Occipital lobe (tissue), 3 donors: ENCODE data around the gene MMP13. TPM values are rescaled to one million over a fixed set of nuclear protein-coding genes. Genes with fewer than 3 reads are reported as not detected.
"Not testable (repeated sequence)": the region's sequence is repeated elsewhere in the genome, so short reads cannot be mapped to it uniquely, and the experiment has no call there.

Experiments used
- DNase-seq: peaks from one replicate; lab custom pipeline; 2025; lab: John Stamatoyannopoulos, UW
- small RNA-seq: library from RNA; depleted of rRNA; stranded (forward); fragments of <200 nt; gene quantifications from one replicate; pipeline ENCODE3, GENCODE V24; 2014
- total RNA-seq: library from RNA; depleted of rRNA; stranded (reverse); fragments of >200 nt; gene quantifications from one replicate; pipeline ENCODE4 v1.2.3, GENCODE V29; 2014

Gene MMP13
- total RNA-seq, 1 donor from 2014 or later = not detected

- not testable (repeated sequence) for DNase-seq
These were observed 51.6 kb downstream of the MMP13 start for GRCh38 chr11:102903895-102904294.

- DNase-seq = no peak
These were observed 55.2 kb downstream of the MMP13 start for GRCh38 chr11:102900346-102900745.

Small RNA genes lying within 50 kb of the gene (small RNA-seq; reads per million reads assigned to genes)
- not detected for gene RNU7-159P

Other genes with a start within 250 kb of the MMP13 start
- not detected for gene MMP27, start 250.0 kb downstream of the MMP13 start, total RNA-seq
- gene MMP8, start 230.8 kb downstream of the MMP13 start, total RNA-seq = 0.16 TPM
- not detected for gene MMP10, start 175.1 kb downstream of the MMP13 start, total RNA-seq
- gene MMP1, start 157.6 kb downstream of the MMP13 start, total RNA-seq = not detected
- not detected for gene MMP3, start 112.1 kb downstream of the MMP13 start, total RNA-seq
- not detected for gene MMP12, start 80.8 kb downstream of the MMP13 start, total RNA-seq
- 51.8 TPM for gene DCUN1D5, start 136.4 kb upstream of the MMP13 start, total RNA-seq
- 94.1 TPM for gene DYNC2H1, start 153.7 kb upstream of the MMP13 start, total RNA-seq